K562 (cell line): ENCODE measurements around the gene CPTP. TPM values are rescaled to one million over a fixed set of nuclear protein-coding genes. Genes with fewer than 3 reads are reported as not detected.

Experiments used
- CCNT2 ChIP-seq: IDR thresholded peaks from 2 replicates; pipeline ENCODE4 v1.6.1; 2011; ENCODE audit warnings: borderline replicate concordance, low read depth, mild to moderate bottlenecking, moderate library complexity, mixed read lengths, low read length; ENCODE audit not compliant: insufficient read length; ENCODE audit errors: extremely low read depth
- E2F6 ChIP-seq, 2 experiments: IDR thresholded peaks; 2 replicates each; pipeline ENCODE4 v1.6.1; 2011; ENCODE audit warnings: borderline replicate concordance in 1 of 2, control low read depth in 1 of 2, low read depth in 1 of 2, low read length in 1 of 2, mild to moderate bottlenecking in 1 of 2, mixed read lengths in 1 of 2, moderate library complexity in 1 of 2; ENCODE audit not compliant: insufficient read depth in 1 of 2, insufficient read length in 1 of 2, poor library complexity in 1 of 2, severe bottlenecking in 1 of 2; ENCODE audit errors: extremely low read depth in 1 of 2
- EP400 ChIP-seq: fragments of 450-650 bp; IDR thresholded peaks from 2 replicates; pipeline ENCODE4 v1.6.1; 2017; ENCODE audit warnings: antibody characterized with exemption, mild to moderate bottlenecking, moderate library complexity
- ETS1 ChIP-seq: conservative IDR thresholded peaks from 2 replicates; pipeline ENCODE4 v1.6.1; 2011; ENCODE audit warnings: low read depth, mild to moderate bottlenecking, low read length; ENCODE audit not compliant: control insufficient read depth
- FOXA3 ChIP-seq, 2 experiments: fragments of 450-650 bp in 1 of 2; sonication (generic) in 1 of 2; formaldehyde crosslinking; IDR thresholded peaks in 1 of 2; conservative IDR thresholded peaks in 1 of 2; 2 replicates each; pipeline versions ENCODE4 v1.4.0 to v1.8.0; 2020 to 2022; ENCODE audit warnings: mild to moderate bottlenecking in 2 of 2, missing genetic modification reagents in 1 of 2
- FOXP1 ChIP-seq: sonication (generic); formaldehyde crosslinking; IDR thresholded peaks from 2 replicates; pipeline ENCODE4 v1.8.0; 2022; ENCODE audit warnings: mild to moderate bottlenecking, missing genetic modification reagents
- JUND ChIP-seq, 2 experiments: IDR thresholded peaks; 2 replicates in 1 of 2; 3 replicates in 1 of 2; pipeline ENCODE4 v1.6.1; 2011; ENCODE audit warnings: borderline replicate concordance in 2 of 2, low read depth in 2 of 2, low read length in 2 of 2, improper control_type of control experiment in 1 of 2, missing biosample characterization in 1 of 2, missing genetic modification characterization in 1 of 2, missing genetic modification reagents in 1 of 2
- KLF13 ChIP-seq: fragments of 450-650 bp; IDR thresholded peaks from 2 replicates; pipeline ENCODE4 v1.6.1; 2016; ENCODE audit warnings: missing genetic modification characterization, low read depth, mild to moderate bottlenecking, missing compliant biosample characterization, moderate library complexity, borderline replicate concordance
- MAZ ChIP-seq, 2 experiments: fragments of 450-650 bp in 1 of 2; sonication (generic) in 1 of 2; formaldehyde crosslinking; IDR thresholded peaks in 1 of 2; conservative IDR thresholded peaks in 1 of 2; 2 replicates each; pipeline versions ENCODE4 v1.4.0 to v1.5.0; 2020; ENCODE audit warnings: mild to moderate bottlenecking in 1 of 2, missing genetic modification reagents in 1 of 2
- MCM2 ChIP-seq: fragments of 450-650 bp; IDR thresholded peaks from 2 replicates; pipeline ENCODE4 v1.6.1; 2017; ENCODE audit warnings: low read depth, mild to moderate bottlenecking
- MEF2A ChIP-seq: IDR thresholded peaks from 2 replicates; pipeline ENCODE4 v1.6.1; 2011; ENCODE audit warnings: low read depth, mild to moderate bottlenecking, low read length, moderate library complexity; ENCODE audit not compliant: control insufficient read depth
- MTA3 ChIP-seq: fragments of 450-650 bp; formaldehyde crosslinking; IDR thresholded peaks from 2 replicates; pipeline ENCODE4 v1.6.1; 2017; ENCODE audit warnings: mild to moderate bottlenecking, borderline replicate concordance
- NCOA2 ChIP-seq, 2 experiments: fragments of 450-650 bp; IDR thresholded peaks; 2 replicates each; pipeline ENCODE4 v1.6.1; 2018; ENCODE audit warnings: mild to moderate bottlenecking in 2 of 2, moderate library complexity in 1 of 2; ENCODE audit not compliant: partially characterized antibody in 2 of 2
- NR4A1 ChIP-seq, 2 experiments: fragments of 250-450 bp in 1 of 2; fragments of 450-650 bp in 1 of 2; sonication (Bioruptor Pico) in 1 of 2; IDR thresholded peaks; 2 replicates each; pipeline versions ENCODE4 v1.4.0 to v1.6.1; 2016 to 2020; ENCODE audit warnings: mild to moderate bottlenecking in 2 of 2, missing compliant biosample characterization in 1 of 2, missing genetic modification characterization in 1 of 2, moderate library complexity in 1 of 2
- RNF2 ChIP-seq: sonication (generic); IDR thresholded peaks from 2 replicates; pipeline ENCODE4 v1.6.1; 2016
- SMAD4 ChIP-seq: fragments of 250-450 bp; sonication (Bioruptor Pico); conservative IDR thresholded peaks from 2 replicates; pipeline ENCODE4 v1.8.0; 2021; ENCODE audit warnings: inconsistent platforms, mild to moderate bottlenecking, moderate library complexity
- SP1 ChIP-seq: sonication (generic); formaldehyde crosslinking; IDR thresholded peaks from 2 replicates; pipeline ENCODE4 v1.8.1; 2022; ENCODE audit warnings: mild to moderate bottlenecking, missing genetic modification reagents
- SREBF1 ChIP-seq: fragments of 150-350 bp; IDR thresholded peaks from 2 replicates; pipeline ENCODE4 v1.6.1; 2014; ENCODE audit warnings: antibody characterized with exemption, low read depth, low read length, borderline replicate concordance
- SUPT5H ChIP-seq: fragments of 450-650 bp; IDR thresholded peaks from 2 replicates; pipeline ENCODE4 v1.6.1; 2016
- TOE1 ChIP-seq, 2 experiments: fragments of 450-650 bp in 1 of 2; sonication (generic) in 1 of 2; formaldehyde crosslinking in 1 of 2; IDR thresholded peaks; 2 replicates each; pipeline versions ENCODE4 v1.7.1 to v1.8.0; 2016 to 2022; ENCODE audit warnings: borderline replicate concordance in 2 of 2, mild to moderate bottlenecking in 2 of 2, antibody characterized with exemption in 1 of 2, inconsistent platforms in 1 of 2, low read depth in 1 of 2, missing genetic modification reagents in 1 of 2, moderate library complexity in 1 of 2
- ZNF224 ChIP-seq: sonication (generic); formaldehyde crosslinking; IDR thresholded peaks from 2 replicates; pipeline ENCODE4 v1.8.0; 2022; ENCODE audit warnings: mild to moderate bottlenecking, missing genetic modification reagents
- polyA plus RNA-seq, 8 experiments: library from polyadenylated mRNA; depleted of rRNA in 4 of 8; stranded (reverse) in 5 of 8; unstranded in 3 of 8; fragments of >200 nt; fragmentation: Nextera tagmentation in 2 of 8; fragmentation: Illumina TruSeq in 1 of 8; extraction: Ambion mirVana in 2 of 8; extraction: Trizol in 1 of 8; gene quantifications; 2 replicates each; pipeline versions ENCODE4 v1.2.1 to v1.2.3, GENCODE V29; 2011 to 2014; ENCODE audit warnings: inconsistent platforms in 1 of 8, missing spikeins in 1 of 8
- total RNA-seq, 7 experiments: library from RNA; depleted of rRNA in 6 of 7; stranded (reverse); fragments of >200 nt in 6 of 7; fragmentation: Illumina TruSeq in 2 of 7; extraction: Trizol in 2 of 7; gene quantifications; 2 replicates each; pipeline versions ENCODE4 v1.2.1 to v1.2.3, GENCODE V29; 2011 to 2021; ENCODE audit warnings: low replicate concordance in 1 of 7

CPTP gene
- total and polyA plus RNA-seq, 9 of the 15 experiments (the other 6 are each of a cell fraction or from before 2014, with no cell fraction given) = 0.11 to 25.8 (median 3.5) TPM

- TF ChIP-seq TOE1 (IDR thresholded peaks at IDR 0.05; ENCODE audit: borderline replicate concordance) (peak; percentile 97), TOE1 (CRISPR knock-in tag; IDR thresholded peaks at IDR 0.05; ENCODE audit: borderline replicate concordance, low read depth) (no peak), FOXP1 (no peak), KLF13 (tag) (peak; percentile 66; the same call in 1 of the 2 replicates), NR4A1 (CRISPR knock-in tag; IDR thresholded peaks at IDR 0.05) (no peak), NR4A1 (tag; IDR thresholded peaks at IDR 0.05) (peak; percentile 81), SUPT5H (peak; percentile 42; the same call in 1 of the 2 replicates), MEF2A (no peak), FOXA3 (CRISPR knock-in tag; conservative IDR thresholded peaks at IDR 0.05 in 1 of 2, IDR thresholded peaks at IDR 0.05 in 1 of 2) (peak in 1 of 2 experiments; percentile 47; a peak in 1 of 4 replicates), SP1 (CRISPR knock-in tag) (peak; percentile 60; the same call in 1 of the 2 replicates), JUND (IDR thresholded peaks at IDR 0.05; ENCODE audit: borderline replicate concordance, low read depth, low read length) (peak; percentile 76; the same call in 1 of the 2 replicates), JUND (tag; IDR thresholded peaks at IDR 0.05; ENCODE audit: borderline replicate concordance, low read depth, low read length) (peak; percentile 44; the same call in 1 of the 3 replicates), MTA3 (0 out of 2 replicates have a peak, but pooled peaks have one; percentile 67), E2F6 (IDR thresholded peaks at IDR 0.05; ENCODE audit: borderline replicate concordance in 1 of 2, extremely low read depth in 1 of 2, insufficient read depth in 1 of 2, insufficient read length in 1 of 2, low read depth in 1 of 2, low read length in 1 of 2, poor library complexity in 1 of 2, severe bottlenecking in 1 of 2) (peak in 1 of 2 experiments; percentile 45), RNF2 (peak; percentile 51; the same call in 1 of the 2 replicates), EP400 (peak; percentile 63; the same call in 1 of the 2 replicates), SMAD4 (CRISPR knock-in tag) (peak; percentile 69), NCOA2 (IDR thresholded peaks at IDR 0.05; ENCODE audit: partially characterized antibody in 2 of 2) (no peak), CCNT2 (peak; percentile 44), ETS1 (0 out of 2 replicates have a peak, but pooled peaks have one; percentile 50), ZNF224 (no peak), MAZ (CRISPR knock-in tag; conservative IDR thresholded peaks at IDR 0.05 in 1 of 2, IDR thresholded peaks at IDR 0.05 in 1 of 2) (peak; percentile 45 to 58; a peak in 3 of 4 replicates), SREBF1 (no peak), MCM2 (no peak)
Measured at GRCh38 chr1:1358433-1359271, 34.0 kb downstream of the CPTP start, which contains the start of gene MXRA8 (continued).
